Activated CD4-positive, CD25-positive, alpha-beta regulatory T cell treated with anti-CD3 and anti-CD28 coated beads, Interleukin-2, amount 50 U/mL, for 72 hours (primary cell): ENCODE results near the gene RNU4-1.
"Not testable (repeated sequence)": the region's sequence is repeated elsewhere in the genome, so short reads cannot be mapped to it uniquely, and the experiment has no call there.

Source experiments
- DNase-seq: peaks from one replicate; pipeline ENCODE4 v3.0.0; 2021

RNU4-1 gene

DNA sequence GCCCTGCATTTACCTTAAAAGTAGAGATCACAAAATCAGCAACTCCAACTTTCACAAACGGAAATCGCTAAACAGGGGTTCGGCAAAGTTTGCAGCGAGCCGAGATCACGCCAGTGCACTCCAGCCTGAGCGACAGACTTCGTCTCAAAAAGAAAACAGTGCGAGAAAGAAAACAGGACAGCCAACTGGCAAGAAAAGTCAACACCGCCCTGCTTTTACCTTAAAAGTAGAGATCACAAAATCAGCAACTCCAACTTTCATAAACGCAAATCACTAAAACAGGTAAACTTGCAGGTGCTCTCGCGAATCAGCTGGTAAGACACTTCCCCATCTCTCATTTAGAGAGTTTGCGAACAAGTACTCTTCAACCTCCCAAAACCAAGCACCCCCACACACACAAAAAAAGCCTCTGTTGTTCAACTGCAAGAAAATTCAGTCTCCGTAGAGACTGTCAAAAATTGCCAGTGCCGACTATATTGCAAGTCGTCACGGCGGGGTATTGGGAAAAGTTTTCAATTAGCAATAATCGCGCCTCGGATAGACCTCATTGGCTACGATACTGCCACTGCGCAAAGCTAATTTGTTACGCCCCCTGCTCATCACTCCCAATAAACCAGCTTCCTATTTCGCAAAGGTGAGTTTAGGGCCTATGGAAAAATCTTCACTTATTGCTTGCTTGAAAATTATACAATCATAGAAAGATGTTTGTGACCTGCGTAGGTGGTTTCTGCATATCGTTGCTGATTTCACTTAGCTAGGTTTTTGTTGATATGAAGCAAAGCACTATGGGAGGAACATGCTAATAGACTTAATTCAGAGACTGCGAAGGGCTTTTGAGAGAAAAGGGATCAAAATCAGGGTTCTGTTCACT, at the start of gene RNU4-1:
TSS of gene RNU4-1 (minus strand) at position 577 of the 871 bp plus-strand sequence.
- DNase-seq = peak; percentile 61

DNA sequence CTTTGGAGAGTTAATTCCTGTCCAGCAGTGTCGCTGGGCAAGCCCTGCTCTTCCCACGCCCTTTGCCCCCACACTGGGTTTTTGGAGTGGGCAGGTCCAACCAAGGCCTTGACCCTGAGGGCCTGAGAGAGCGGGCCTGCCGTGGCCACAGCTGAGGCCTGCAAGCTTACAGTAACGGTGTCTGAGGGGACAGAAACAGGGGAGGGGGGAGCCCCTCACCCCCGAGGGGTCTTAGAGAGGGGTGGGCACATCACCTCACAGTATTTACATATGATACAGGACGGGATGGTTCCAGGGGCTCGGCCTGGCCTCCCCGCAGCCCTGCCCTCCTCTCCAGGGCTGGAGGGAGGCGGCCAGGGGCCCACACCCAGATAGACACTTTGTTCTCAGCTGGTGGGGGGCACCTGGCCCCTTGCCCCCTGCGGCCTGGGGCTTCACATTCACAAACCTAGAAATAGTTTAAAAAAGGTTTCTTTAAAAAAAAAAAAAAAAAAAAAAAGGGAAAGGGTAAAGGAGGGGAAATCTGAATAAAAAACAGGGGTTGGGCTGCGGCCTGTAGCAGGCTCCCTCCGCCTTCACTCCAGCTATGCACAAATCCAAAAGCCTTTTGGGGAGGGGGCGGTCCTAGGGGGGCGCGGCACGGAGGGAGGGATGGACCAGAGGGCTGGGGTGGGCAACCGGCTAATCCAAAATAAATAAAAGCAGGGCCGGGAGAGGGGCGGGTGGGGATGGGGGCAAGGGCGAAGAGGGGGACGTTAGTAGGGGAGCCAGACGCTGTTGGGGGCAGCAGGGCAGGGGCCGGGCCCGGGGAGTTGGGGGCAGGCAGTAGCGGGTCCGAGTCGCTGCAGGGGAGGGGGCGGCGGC, 49.4 kb upstream of the RNU4-1 start:
- no peak for DNase-seq

DNA sequence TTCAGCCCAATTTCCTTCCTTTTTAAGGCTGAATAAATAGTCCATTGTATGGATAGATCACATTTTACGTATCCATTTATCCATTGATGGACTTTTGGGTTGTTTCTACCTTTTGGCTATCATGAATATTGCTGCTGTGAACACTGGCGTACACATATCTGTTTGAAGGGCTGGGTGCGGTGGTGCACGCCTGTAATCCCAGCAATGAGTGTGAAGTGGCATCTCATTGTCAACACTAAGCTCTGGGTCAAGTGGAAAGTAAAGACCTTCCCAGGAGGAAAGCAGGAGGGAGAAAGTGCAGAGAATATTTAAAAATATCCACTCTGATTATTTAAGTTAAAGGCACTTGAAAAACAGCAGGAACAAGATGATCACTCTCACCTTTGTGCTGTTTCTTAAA, 46.2 kb upstream of the RNU4-1 start:
- DNase-seq = no peak

DNA sequence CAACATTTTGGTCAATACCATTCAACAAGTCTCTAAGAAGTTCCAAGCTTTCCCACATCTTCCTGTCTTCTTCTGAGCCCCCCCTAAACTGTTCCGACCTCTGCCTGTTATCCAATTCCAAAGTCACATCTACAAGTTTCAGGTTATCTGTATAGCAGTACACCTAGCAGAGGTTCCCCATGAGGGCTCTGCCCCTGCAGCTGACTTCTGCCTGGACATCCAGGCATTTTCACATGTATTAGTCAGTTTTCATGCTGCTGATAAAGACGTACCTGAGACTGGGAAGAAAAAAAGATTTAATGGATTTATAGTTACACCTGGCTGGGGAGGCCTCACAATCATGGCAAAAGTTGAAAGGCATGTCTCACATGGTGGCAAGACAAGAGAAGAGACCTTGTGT, 44.7 kb upstream of the RNU4-1 start:
- no peak for DNase-seq

DNA sequence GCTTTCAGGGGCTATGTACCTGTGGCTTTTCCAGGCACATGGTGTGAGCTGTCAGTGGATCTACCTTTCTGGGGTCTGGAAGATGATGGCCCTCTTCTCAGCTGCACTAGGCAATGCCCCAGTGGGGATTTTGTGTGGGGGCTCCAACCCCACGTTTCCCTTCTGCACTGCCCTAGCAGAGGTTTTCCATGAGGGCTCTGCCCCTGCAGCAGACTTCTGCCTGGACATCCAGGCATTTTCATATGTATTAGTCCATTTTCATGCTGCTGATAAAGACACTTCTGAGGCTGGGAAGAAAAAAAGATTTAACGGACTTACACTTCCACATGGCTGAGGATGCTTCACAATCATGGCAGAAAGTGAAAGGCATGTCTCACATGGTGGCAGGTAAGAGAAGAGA, 43.4 kb upstream of the RNU4-1 start:
- DNase-seq = not testable (repeated sequence)

DNA sequence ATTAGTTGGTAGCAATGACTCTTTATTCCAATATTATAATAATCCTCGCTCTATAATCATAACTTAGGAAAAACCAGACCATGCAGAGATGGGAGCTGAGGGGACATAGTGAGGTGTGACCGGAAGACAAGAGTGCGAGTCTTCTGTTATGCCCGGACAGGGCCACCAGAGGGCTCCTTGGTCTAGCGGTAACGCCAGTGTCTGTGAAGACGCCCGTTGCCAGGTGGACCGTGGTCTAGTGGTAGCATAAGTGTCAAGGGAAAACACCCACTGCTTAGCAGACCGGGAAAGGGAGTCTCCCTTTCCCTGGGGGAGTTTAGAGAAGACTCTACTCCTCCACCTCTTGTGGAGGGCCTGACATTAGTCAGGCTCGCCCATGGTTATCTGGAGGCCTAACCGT, 42.4 kb upstream of the RNU4-1 start:
- peak; percentile 40 for DNase-seq

DNA sequence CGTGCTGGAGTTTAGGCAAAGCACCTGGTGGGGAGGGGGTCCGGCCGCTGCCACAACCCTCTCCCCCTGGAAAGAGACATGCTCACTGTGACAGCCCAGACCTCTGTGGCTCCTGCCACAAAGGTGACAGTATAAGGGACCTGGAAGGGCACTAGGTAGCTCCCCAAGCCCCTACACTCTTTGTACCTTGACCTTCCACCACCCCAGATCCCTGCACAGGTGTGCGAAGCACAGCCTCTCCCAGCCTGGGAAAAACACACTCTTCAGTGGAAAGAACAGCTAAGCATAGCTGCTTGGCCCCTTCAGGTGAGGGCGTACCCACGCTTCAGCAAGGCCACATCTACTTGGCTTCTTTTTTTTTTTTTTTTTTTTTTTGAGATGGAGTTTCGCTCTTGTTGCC, 39.5 kb upstream of the RNU4-1 start:
- no peak for DNase-seq

DNA sequence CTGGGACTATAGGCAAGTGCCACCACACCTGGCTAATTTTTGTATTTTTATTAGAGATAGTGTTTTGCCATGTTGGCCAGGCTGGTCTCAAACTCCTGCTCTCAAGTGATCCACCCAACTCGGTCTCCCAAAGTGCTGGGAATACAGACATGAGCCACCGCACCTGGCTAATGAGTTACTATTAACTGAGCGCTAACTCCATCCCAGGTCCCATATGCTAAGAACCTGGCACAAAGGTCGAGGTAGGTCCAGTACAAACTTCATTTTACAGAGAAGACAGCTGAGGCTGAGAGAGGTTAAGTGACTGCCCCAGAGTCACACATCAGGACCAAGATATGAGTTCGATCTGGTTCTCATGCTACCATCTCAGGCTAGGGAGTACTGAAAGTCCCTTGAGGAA, 39.0 kb upstream of the RNU4-1 start:
- DNase-seq = no peak

DNA sequence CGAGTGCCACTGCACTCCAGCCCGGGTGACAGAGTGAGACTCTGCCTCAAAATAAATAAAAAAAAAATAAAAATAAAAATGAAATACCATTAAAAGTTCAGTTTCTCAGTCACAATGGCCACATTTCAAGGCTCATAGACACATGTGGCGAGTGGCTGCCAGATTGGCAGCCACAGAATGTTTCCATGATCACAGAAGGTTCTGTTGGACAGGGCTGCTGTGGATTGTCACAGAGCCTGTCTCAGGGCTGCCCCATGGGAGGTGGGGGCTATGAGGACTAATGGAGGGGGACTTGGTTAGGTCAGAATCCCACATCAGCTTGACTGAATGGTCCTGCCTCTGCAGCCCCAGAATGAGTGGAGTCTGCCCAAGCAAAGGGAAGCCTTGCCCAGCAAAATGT, 38.4 kb upstream of the RNU4-1 start:
- DNase-seq = no peak

DNA sequence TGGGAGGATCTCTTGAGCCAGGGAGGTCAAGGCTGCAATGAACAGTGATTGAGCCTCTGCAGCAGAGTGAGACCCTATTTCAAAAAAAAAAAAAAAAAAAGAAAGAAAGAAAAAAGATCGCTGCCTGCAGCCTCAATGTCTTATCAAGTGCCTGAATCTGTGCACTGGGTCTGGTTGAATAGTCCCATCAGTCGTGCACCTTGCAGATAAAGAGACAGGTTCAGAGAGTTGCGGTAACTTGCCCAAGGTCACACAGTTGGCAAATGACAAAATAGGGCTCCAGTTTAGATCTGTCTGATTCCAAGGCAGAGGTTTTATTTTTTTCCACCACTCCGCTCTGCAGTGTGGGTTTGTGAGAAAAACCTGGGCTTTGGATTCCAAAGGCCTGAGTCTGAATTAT, 35.2 kb upstream of the RNU4-1 start:
- no peak for DNase-seq

DNA sequence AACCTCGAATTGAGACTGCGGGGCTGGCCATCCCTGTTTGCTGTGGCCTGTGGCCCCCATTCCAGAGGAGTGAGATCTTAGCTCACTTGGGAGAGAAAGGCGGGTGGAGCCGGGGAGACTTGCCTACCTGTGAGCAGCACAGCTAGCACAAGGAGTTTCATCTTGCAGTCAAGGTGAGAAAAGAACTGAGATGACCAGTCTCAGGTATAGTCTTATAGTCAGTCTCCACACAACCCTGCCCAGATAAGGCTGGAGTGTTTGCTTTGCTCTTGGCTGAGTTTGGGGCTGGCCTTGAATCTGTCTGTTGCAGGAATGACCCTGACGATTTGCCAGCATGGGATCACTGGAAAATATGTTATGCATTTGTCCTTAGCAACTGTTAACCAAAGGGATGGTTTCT, 34.6 kb upstream of the RNU4-1 start, which contains the start of gene PLA2G1B:
TSS of gene PLA2G1B (minus strand) at position 187 of the 400 bp plus-strand sequence. CDS start at position 161, 26 bp downstream.
- no peak for DNase-seq

DNA sequence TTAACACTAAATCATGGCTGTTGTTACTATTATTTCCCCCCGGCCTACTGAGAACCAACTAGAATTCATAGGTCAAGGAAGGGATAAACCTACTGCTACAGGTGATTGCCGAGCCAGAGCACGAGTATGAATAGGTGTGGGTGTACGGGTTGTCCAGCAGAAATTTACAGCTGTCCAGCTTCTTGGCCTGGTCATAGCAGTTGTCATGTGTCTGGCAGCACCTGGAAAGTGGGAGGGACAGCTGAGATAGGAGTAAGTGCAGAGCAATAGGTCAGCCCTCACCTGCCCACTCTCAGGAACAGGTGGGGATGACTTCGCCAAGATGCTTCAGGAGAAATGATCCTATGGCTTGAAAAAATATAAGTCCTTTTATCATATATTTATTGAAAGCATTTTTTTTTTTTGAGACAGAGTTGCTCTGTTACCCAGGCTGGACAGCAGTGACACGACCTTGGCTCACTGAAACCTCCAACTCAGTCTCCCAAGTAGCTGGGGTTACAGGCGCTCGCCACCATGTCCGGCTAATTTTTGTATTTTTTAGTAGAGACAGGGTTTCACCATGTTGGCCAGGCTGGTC, 31.9 kb upstream of the RNU4-1 start:
- no peak for DNase-seq

DNA sequence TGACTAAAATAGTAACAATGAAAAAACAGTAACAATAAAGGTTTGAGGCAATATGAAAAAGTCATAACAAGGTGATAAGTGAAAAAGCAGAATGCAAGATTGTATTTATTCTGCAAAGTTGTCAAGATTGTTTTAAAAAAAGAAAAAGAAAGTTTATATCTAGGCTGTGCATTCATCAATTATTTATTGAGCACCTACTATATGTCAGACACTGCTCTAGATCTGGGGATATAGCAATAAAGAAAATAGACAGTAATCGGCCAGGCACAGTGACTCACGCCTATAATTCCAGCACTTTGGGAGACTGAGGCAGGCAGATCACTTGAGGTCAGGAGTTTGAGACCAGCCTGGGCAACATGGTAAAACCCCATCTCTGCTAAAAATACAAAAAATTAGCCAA, 30.7 kb upstream of the RNU4-1 start:
- no peak for DNase-seq

DNA sequence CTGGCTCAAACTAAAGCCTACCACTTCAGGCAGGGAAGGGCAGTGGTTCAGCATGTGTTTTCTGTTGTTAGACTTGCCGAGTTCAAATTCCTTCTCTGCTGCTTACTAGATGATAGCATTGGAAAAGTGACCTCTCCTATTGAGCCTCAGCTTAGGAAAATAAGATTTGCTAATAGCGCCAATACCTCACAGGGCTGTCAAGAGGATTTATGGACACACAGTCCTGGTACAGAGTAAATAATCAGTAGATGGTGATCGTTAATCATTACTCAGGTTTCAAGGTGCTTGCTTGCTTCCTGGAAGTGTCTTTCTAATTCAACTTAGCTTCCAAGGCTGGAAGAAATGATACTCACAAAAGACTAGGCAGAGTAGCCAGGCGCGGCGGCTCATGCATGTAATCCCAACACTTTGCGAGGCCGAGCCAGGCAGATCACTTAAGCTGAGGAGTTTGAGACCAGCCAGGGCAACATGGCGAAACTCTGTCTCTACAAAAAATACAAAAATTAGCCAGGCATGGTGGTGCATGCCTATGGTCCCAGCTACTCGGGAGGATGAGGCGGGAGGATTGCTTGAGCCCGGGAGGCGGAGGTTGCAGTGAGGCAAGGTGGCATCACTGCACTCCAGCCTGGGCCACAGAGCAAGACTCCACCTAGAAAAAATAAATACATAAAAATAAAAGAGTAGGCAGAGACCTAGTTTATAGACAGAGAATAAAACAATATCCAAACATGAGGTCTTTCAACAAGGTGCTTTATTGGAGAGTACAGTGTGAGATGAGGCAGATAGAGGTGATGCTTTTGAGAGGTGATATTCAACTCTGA, 28.6 kb upstream of the RNU4-1 start:
- DNase-seq = no peak

DNA sequence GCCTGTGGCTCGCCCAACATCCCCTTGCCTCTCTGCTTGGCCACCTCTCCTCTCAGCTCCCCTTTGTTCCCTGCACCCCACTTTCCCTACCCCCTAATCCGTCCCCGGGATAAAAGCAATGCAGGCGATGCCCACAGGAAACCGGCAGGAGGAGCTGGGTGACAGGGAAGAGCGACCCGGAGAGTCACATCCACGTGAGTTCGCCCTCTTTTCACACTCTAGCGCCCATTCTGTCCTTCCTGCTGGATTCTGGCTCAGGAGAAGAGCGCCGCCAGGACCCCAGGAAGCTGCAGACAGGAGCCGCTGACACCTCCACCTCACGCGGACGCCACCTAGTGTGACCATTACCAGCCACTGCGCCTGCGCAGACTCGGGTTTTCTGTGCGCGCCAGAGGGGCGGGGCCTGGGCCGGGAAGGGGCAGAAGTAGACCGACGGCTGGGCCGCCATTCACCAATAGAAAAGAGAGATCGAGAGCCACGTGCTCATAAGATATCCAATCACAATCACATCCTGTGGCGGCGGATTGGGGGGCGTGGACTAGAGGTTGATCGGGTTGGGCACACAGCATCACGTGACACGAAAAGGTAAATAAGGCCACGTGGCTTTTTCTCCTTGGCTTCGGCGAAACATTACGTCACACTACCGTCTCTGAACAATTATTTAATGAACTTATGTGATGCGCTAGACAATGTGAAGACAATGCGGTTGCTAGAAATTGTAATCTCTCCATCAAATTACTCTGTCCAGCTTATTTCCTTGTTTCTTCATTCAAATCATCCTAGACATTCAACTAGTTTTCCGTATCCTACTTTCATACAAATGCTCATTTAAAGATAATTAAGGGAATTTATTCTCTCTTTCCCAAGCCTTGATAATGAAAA, 24.4 kb upstream of the RNU4-1 start:
- peak; percentile 100 for DNase-seq

DNA sequence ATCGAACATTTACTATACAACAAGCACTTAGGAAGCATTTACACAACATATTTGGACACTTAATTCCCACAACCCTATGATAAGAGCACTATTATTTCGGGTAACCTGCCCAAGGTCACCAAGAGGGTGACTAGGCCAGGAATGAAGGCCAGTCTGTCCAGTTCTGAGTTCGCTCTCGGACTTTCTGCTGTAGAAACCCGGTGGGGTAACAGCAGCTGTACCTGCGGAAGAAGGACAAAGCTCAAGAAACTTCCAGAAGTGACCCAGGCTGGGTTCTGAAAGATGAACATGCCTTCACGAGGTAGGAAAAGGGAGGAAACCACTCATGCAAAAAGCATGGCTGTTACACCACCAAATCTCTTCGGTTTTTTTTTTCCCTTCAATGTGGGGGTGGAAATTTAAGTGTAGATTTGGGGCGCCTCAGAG, 23.8 kb upstream of the RNU4-1 start:
- DNase-seq = no peak

DNA sequence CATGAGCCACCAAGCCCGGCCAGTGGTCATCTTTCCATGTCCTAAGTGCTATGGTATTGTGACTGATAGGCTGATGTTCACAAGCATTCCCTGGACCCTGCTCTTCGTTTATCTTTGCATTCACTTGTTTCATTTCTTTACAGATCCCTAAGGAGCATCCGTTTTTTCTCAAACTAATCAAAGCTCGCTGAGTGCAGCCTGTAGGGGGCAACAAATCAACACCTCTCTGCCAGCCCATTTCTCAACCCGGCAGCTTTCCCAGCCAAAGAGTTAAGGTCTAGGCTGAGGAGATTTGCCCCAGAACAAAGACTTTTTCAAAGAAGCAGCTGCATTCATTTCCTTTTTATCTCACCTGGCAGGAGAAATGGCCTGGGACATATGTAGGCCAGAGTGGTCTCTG, 21.2 kb upstream of the RNU4-1 start:
- no peak for DNase-seq

DNA sequence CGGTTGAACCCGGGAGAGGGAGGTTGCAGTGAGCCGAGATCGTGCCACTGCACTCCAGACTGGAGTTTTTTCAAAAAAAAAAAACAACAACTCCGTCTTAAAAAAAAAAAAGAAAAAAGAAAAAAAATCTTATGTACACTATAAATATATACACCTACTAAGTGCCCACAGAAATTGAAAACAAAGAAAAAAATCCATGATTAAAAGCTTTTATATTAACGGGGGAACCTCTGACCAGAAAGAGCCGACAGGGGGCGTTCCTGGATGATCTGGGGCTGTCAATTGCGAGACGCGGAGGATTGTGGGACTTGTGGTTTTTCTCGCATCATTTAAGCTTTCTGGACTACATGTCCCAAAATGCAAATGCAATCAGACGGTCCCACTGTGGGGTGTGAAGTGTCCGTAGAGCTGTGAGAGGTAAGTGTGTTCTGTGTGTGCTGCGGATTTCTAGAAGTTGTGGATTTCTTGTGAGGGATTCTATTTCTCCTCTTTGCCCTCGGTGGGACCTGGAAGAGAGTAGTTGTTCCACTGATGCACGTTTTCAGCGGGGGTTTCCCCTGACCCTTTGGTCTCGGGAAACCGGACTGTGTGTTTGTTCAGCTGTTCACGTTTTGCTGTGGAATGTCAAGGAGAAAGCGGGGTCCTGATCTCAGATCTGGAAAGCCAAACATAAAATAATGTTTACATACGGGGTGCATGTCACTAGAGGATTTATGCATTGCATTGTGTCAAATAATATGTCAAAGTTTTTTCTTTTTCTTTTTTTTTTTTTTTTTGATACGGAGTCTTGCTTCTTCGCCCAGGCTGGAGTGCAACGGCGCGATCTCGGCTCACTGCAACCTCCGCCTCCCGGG, 9.2 kb upstream of the RNU4-1 start, which contains the start of gene SIRT4:
TSS of gene SIRT4 (plus strand) at position 360 of the 854 bp plus-strand sequence. CDS start 1,241 bp downstream, outside the sequence.
- DNase-seq = peak; percentile 80

DNA sequence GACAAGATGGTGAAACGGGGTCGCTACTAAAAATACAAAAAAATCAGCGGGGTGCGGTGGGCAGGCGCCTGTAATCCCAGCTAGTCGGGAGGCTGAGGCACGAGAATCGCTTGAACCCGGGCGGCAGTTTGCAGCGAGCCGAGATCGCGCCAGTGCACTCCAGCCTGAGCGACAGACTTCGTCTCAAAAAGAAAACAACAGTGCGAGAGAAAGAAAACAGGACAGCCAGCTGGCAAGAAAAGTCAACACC, 701 bp downstream of the RNU4-1 start:
- DNase-seq = no peak

DNA sequence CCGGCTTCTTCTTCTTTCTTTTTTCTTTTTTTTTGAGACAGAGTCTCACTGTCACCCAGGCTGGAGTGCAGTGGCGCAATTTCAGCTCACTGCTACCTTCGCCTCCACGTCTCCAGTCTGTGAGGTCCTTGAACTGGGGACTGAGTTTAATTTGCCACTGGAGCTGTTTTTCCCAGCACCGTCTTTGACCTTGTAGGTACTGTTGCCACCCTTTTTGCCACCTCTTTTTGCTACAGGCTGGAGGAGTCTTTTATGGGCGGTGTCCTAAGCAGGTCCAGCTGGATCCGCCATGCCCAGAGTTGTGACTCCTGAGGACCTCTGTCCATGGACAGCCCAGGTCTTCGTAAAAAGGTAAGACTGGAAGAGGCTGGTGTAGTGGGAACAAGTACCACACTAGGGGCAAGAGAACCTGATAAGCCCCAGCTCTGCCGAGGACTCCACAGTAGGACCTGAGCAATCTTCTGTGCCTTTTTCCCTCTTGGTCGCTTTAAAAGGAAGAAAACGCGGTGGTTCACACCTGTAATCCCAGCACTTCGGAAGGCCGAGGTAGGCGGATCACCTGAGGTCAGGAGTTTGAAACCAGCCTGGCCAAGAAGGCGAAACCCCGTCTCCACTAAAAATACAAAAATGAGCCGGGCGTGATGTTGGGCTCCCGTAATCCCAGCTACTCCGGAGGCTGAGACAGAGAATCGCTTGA, 2.3 kb downstream of the RNU4-1 start:
- DNase-seq = peak; percentile 54
